ENCODE data around the gene NUCKS1. TPM values are rescaled to one million over a fixed set of nuclear protein-coding genes. Genes with fewer than 3 reads are reported as not detected.

Gene NUCKS1
- total RNA-seq, 1 experiment from 2014 or later: 101 TPM

- Histone ChIP-seq H3K36me3 (ENCODE audit: low read depth, low read length) (peaks cover 27% of the 10 kb centered on the region), H2AFZ (ENCODE audit: low read length) (no peak overlapping the region), H3K4me3 (ENCODE audit: low read length) (no peak overlapping the region), H3K9ac (ENCODE audit: low read length) (no peak overlapping the region), H4K20me1 (ENCODE audit: low read length) (peaks cover 47% of the 10 kb centered on the region), H3K9me2 (replicated peaks; ENCODE audit: low read length) (no peaks in the 10 kb centered on the region), H3K9me3 (ENCODE audit: low read length) (no peaks in the 10 kb centered on the region), H3K4me2 (ENCODE audit: low read length) (no peak overlapping the region), H3K27ac (ENCODE audit: low read length) (no peak overlapping the region), H3F3A (ENCODE audit: low read length, unreplicated experiment) (no peaks in the 10 kb centered on the region), H3K79me2 (ENCODE audit: low read length) (peaks cover 96% of the 10 kb centered on the region), H3K27me3 (ENCODE audit: low read length) (no peaks in the 10 kb centered on the region), H3K4me1 (ENCODE audit: insufficient read depth, low read length) (peaks cover 9% of the 10 kb centered on the region)
- no peak for ATAC-seq
- DNase-seq: no peak
- intact Hi-C loops (cut with micrococcal nuclease): no loop called here
- no TSS peak for BruUV-seq (replicated peaks)
- POLR2A ChIA-PET (ENCODE audit: unreplicated experiment): no interaction called here
- no peak for TF ChIP-seq CTCF (conservative IDR thresholded peaks at IDR 0.05; ENCODE audit: low read depth, low read length)
- TF ChIP-seq EZH2phosphoT487 (IDR thresholded peaks at IDR 0.05; ENCODE audit: borderline replicate concordance, low read length): no peak
- TF ChIP-seq EZH2 (IDR thresholded peaks at IDR 0.05; ENCODE audit: low read length, unreplicated experiment): no peak
- CTCF ChIA-PET: no interaction called here
Observed at GRCh38 chr1:205733438-205734175, 16.4 kb downstream of the NUCKS1 start.

DNA sequence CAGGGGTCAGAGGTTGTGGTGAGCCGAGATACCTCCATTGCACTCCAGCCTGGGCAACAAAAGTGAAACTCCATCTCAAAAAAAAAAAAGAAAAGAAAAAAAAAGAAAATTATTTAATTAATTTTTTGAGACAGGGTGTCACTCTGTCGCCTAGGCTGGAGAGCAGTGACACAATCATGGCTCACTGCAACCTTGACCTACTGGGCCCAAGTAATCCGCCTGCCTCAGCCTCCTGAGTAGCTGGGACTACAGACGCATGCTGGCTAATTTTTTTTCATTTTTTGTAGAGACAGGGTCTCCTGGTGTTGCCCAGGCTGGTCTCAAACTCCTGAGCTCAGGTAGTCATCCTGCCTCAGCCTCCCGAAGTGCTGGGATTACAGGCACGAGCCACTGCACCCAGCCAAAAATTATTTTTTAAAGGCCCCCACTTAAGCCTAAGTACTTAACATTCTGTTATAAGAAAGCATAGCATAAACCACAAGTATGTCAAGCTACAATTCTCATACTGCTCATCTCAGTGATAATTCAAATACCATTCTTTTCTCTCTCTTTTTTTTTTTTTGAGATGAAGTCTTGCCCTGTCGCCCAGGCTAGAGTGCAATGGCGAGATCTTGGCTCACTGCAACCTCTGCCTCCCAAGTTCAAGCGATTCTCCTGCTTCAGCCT is 19.9 kb downstream of the NUCKS1 start:
- no peak overlapping the region for H3K4me3 ChIP-seq (ENCODE audit: low read length)
- CTCF ChIA-PET: no interaction called here
- no peaks in the 10 kb centered on the region for H3K9me3 ChIP-seq (ENCODE audit: low read length)
- H3K9me2 ChIP-seq (replicated peaks; ENCODE audit: low read length): no peaks in the 10 kb centered on the region
- no peaks in the 10 kb centered on the region for H3K27me3 ChIP-seq (ENCODE audit: low read length)
- peaks cover 90% of the 10 kb centered on the region for H3K79me2 ChIP-seq (ENCODE audit: low read length)
- DNase-seq: no peak
- H3F3A ChIP-seq (ENCODE audit: low read length, unreplicated experiment): no peaks in the 10 kb centered on the region
- H3K27ac ChIP-seq (ENCODE audit: low read length): no peak overlapping the region
- BruUV-seq (replicated peaks): no TSS peak
- H2AFZ ChIP-seq (ENCODE audit: low read length): no peak overlapping the region
- peaks cover 9% of the 10 kb centered on the region for H3K4me1 ChIP-seq (ENCODE audit: insufficient read depth, low read length)
- TF ChIP-seq EZH2phosphoT487 (IDR thresholded peaks at IDR 0.05; ENCODE audit: borderline replicate concordance, low read length): no peak
- TF ChIP-seq CTCF (conservative IDR thresholded peaks at IDR 0.05; ENCODE audit: low read depth, low read length): no peak
- TF ChIP-seq EZH2 (IDR thresholded peaks at IDR 0.05; ENCODE audit: low read length, unreplicated experiment): no peak
- H4K20me1 ChIP-seq (ENCODE audit: low read length): peaks cover 27% of the 10 kb centered on the region
- POLR2A ChIA-PET (ENCODE audit: unreplicated experiment): no interaction called here
- intact Hi-C loops (cut with micrococcal nuclease): no loop called here
- no peak overlapping the region for H3K9ac ChIP-seq (ENCODE audit: low read length)
- no peak for ATAC-seq
- H3K4me2 ChIP-seq (ENCODE audit: low read length): no peak overlapping the region
- H3K36me3 ChIP-seq (ENCODE audit: low read depth, low read length): peaks cover 43% of the 10 kb centered on the region

GRCh38 chr1:205726619-205727125 is 23.3 kb downstream of the NUCKS1 start:
- peaks cover 52% of the 10 kb centered on the region for H3K36me3 ChIP-seq (ENCODE audit: low read depth, low read length)
- no peaks in the 10 kb centered on the region for H3K9me2 ChIP-seq (replicated peaks; ENCODE audit: low read length)
- H4K20me1 ChIP-seq (ENCODE audit: low read length): peaks cover 11% of the 10 kb centered on the region
- DNase-seq (no peak), ATAC-seq (no peak)
- no TSS peak for BruUV-seq (replicated peaks)
- TF ChIP-seq EZH2 (IDR thresholded peaks at IDR 0.05; ENCODE audit: low read length, unreplicated experiment): no peak
- no peak for TF ChIP-seq CTCF (conservative IDR thresholded peaks at IDR 0.05; ENCODE audit: low read depth, low read length)
- no peak for TF ChIP-seq EZH2phosphoT487 (IDR thresholded peaks at IDR 0.05; ENCODE audit: borderline replicate concordance, low read length)
- H3K9me3 ChIP-seq (ENCODE audit: low read length): no peaks in the 10 kb centered on the region
- ChIA-PET CTCF (no interaction called here), POLR2A (ENCODE audit: unreplicated experiment) (no interaction called here)
- H3K9ac ChIP-seq (ENCODE audit: low read length): no peak overlapping the region
- H3K27me3 ChIP-seq (ENCODE audit: low read length): no peaks in the 10 kb centered on the region
- peaks cover 63% of the 10 kb centered on the region for H3K79me2 ChIP-seq (ENCODE audit: low read length)
- no peak overlapping the region for H3K27ac ChIP-seq (ENCODE audit: low read length)
- intact Hi-C loops (cut with micrococcal nuclease): no loop called here
- H2AFZ ChIP-seq (ENCODE audit: low read length): no peak overlapping the region
- H3K4me2 ChIP-seq (ENCODE audit: low read length): no peak overlapping the region
- peaks cover 4% of the 10 kb centered on the region; the same call in 1 of the 2 replicates for H3K4me1 ChIP-seq (ENCODE audit: insufficient read depth, low read length)
- H3K4me3 ChIP-seq (ENCODE audit: low read length): no peak overlapping the region
- H3F3A ChIP-seq (ENCODE audit: low read length, unreplicated experiment): no peaks in the 10 kb centered on the region

All from PC-3 (cell line).